Esophagus muscularis mucosa (tissue), 4 donors: ENCODE measurements around the gene ST8SIA2. TPM values are rescaled to one million over a fixed set of nuclear protein-coding genes. Genes with fewer than 3 reads are reported as not detected.

Experiments
- DNase-seq: peaks from one replicate; pipeline ENCODE4 v3.0.0-alpha.2; 2017; ENCODE audit errors: extremely low spot score
- H3K27ac ChIP-seq, 4 donors: fragments of 200-600 bp; sonication (generic); replicated peaks in 1 of 4; 1 replicate in 3 of 4; 2 replicates in 1 of 4; pipeline ENCODE4 v1.5.1; 2016 to 2019; ENCODE audit warnings: mild to moderate bottlenecking in 1 of 4
- H3K27me3 ChIP-seq, 4 donors: fragments of 200-600 bp; sonication (generic); one replicate each; pipeline versions ENCODE4 v1.5.1 to v1.6.0; 2016 to 2019
- H3K36me3 ChIP-seq, 4 donors: fragments of 200-600 bp; sonication (generic); one replicate each; pipeline ENCODE4 v1.5.1; 2016 to 2019
- H3K4me1 ChIP-seq, 4 donors: fragments of 200-600 bp; sonication (generic); one replicate each; pipeline ENCODE4 v1.5.1; 2016 to 2019
- H3K4me3 ChIP-seq, 4 donors: fragments of 200-600 bp; sonication (generic); 1 replicate in 2 of 4; 2 replicates in 2 of 4; pipeline ENCODE4 v1.5.1; 2016 to 2019; ENCODE audit warnings: mild to moderate bottlenecking in 4 of 4, moderate library complexity in 1 of 4
- H3K9me3 ChIP-seq, 4 donors: fragments of 200-600 bp; sonication (generic); 1 replicate in 3 of 4; 2 replicates in 1 of 4; pipeline ENCODE4 v1.5.1; 2016 to 2019
- CTCF ChIP-seq, 3 experiments: fragments of 200-600 bp in 2 of 3; fragments of 450-650 bp in 1 of 3; sonication (generic) in 2 of 3; IDR thresholded peaks; one replicate each; pipeline ENCODE4 v1.5.1; 2017 to 2019; ENCODE audit warnings: antibody characterized with exemption in 3 of 3, mild to moderate bottlenecking in 2 of 3, moderate library complexity in 1 of 3
- EP300 ChIP-seq: sonication (generic); formaldehyde crosslinking; IDR thresholded peaks from one replicate; pipeline ENCODE4 v1.6.1; 2017; ENCODE audit warnings: antibody characterized with exemption
- POLR2A ChIP-seq: fragments of 450-650 bp; IDR thresholded peaks from one replicate; pipeline ENCODE4 v1.6.1; 2017; ENCODE audit warnings: antibody characterized with exemption, moderate library complexity, mild to moderate bottlenecking, low read depth
- POLR2AphosphoS5 ChIP-seq, 2 donors: sonication (generic); formaldehyde crosslinking; IDR thresholded peaks; one replicate each; pipeline ENCODE4 v1.6.1; 2017; ENCODE audit warnings: antibody characterized with exemption in 2 of 2
- WGBS: methylation state at CpG from one replicate; pipeline ENCODE4 v1.1.5; 2018; 5-methylcytosine and 5-hydroxymethylcytosine counted together
- intact Hi-C: fragments of 100-400 bp; cut with DNase I; formaldehyde crosslinking; loops from one replicate; pipeline ENCODE4 v1.15.1; 2023
- total RNA-seq, 4 donors: library from RNA; depleted of rRNA; stranded (reverse); fragments of >200 nt; gene quantifications; one replicate each; pipeline versions ENCODE4 v1.1.0 to v1.2.1, GENCODE V29; 2016

Gene ST8SIA2
- total RNA-seq, 4 donors from 2014 or later, result 0.13 to 0.57 (median 0.50) TPM; not detected in 1

GRCh38 chr15:92463826-92464225 lies 70.1 kb downstream of the ST8SIA2 start:
- 88% methylated on average over 7 of the region's 7 CpGs for WGBS

GRCh38 chr15:92466834-92467233 lies 73.2 kb downstream of the ST8SIA2 start:
- intact Hi-C loops, result no loop called here
- DNase-seq, result no peak

More at GRCh38 chr15:92463826-92464225, 70.1 kb downstream of the ST8SIA2 start:
- H3K27me3 ChIP-seq, result no peaks in the 10 kb centered on the region
- H3K4me3 ChIP-seq, result no peak overlapping the region
- intact Hi-C loops, result no loop called here
- TF ChIP-seq POLR2A, result no peak
- no peak for TF ChIP-seq POLR2AphosphoS5 (IDR thresholded peaks at IDR 0.05)
- TF ChIP-seq CTCF (IDR thresholded peaks at IDR 0.05), result no peak
- no peak for TF ChIP-seq EP300
- no peak for DNase-seq
- no peaks in the 10 kb centered on the region for H3K4me1 ChIP-seq
- no peak overlapping the region for H3K27ac ChIP-seq
- no peaks in the 10 kb centered on the region for H3K36me3 ChIP-seq
- H3K9me3 ChIP-seq, result no peaks in the 10 kb centered on the region

GRCh38 chr15:92467245-92467644 lies 73.6 kb downstream of the ST8SIA2 start:
- TF ChIP-seq CTCF (IDR thresholded peaks at IDR 0.05) (no peak), POLR2AphosphoS5 (IDR thresholded peaks at IDR 0.05) (no peak), EP300 (no peak), POLR2A (no peak)
- no peak overlapping the region for H3K27ac ChIP-seq
- no peaks in the 10 kb centered on the region for H3K27me3 ChIP-seq
- DNase-seq, result no peak
- 90% methylated on average over 11 of the region's 11 CpGs for WGBS
- H3K4me1 ChIP-seq, result no peaks in the 10 kb centered on the region
- intact Hi-C loops, result no loop called here
- no peak overlapping the region for H3K4me3 ChIP-seq
- H3K9me3 ChIP-seq, result no peaks in the 10 kb centered on the region
- no peaks in the 10 kb centered on the region for H3K36me3 ChIP-seq

More at GRCh38 chr15:92466834-92467233, 73.2 kb downstream of the ST8SIA2 start:
- H3K4me1 ChIP-seq, result no peaks in the 10 kb centered on the region
- H3K36me3 ChIP-seq, result no peaks in the 10 kb centered on the region
- TF ChIP-seq POLR2AphosphoS5 (IDR thresholded peaks at IDR 0.05) (no peak), POLR2A (no peak), EP300 (no peak), CTCF (IDR thresholded peaks at IDR 0.05) (no peak)
- no peaks in the 10 kb centered on the region for H3K27me3 ChIP-seq
- 80% methylated on average over 4 of the region's 8 CpGs for WGBS
- no peak overlapping the region for H3K4me3 ChIP-seq
- H3K9me3 ChIP-seq, result no peaks in the 10 kb centered on the region
- H3K27ac ChIP-seq, result no peak overlapping the region

- DNase-seq, result no peak
- H3K4me1 ChIP-seq, result no peaks in the 10 kb centered on the region
- no peaks in the 10 kb centered on the region for H3K9me3 ChIP-seq
- TF ChIP-seq POLR2AphosphoS5 (IDR thresholded peaks at IDR 0.05) (no peak), CTCF (IDR thresholded peaks at IDR 0.05) (no peak), EP300 (no peak), POLR2A (no peak)
- no peaks in the 10 kb centered on the region for H3K27me3 ChIP-seq
- intact Hi-C loops, result no loop called here
- WGBS, result 70% methylated on average over 3 of the region's 3 CpGs
- H3K4me3 ChIP-seq, result no peak overlapping the region
- no peak overlapping the region for H3K27ac ChIP-seq
- no peaks in the 10 kb centered on the region for H3K36me3 ChIP-seq
These were observed 75.3 kb downstream of the ST8SIA2 start for GRCh38 chr15:92468991-92469390.

- H3K27ac ChIP-seq, result no peak overlapping the region
- H3K4me1 ChIP-seq, result no peaks in the 10 kb centered on the region
- TF ChIP-seq POLR2AphosphoS5 (IDR thresholded peaks at IDR 0.05), result no peak
- no peak for TF ChIP-seq POLR2A
- TF ChIP-seq EP300, result no peak
- intact Hi-C loops, result no loop called here
- H3K9me3 ChIP-seq, result no peaks in the 10 kb centered on the region
- no peak overlapping the region for H3K4me3 ChIP-seq
- H3K36me3 ChIP-seq, result no peaks in the 10 kb centered on the region
- no peak for DNase-seq
- H3K27me3 ChIP-seq, result no peaks in the 10 kb centered on the region
These were observed 77.6 kb downstream of the ST8SIA2 start for GRCh38 chr15:92471288-92471687.
